DOHH2 (cell line): ENCODE data around the gene DOCK4.

Experiments
- H3F3A ChIP-seq: fragments of 200-600 bp; sonication (generic), shearing (Covaris generic); 2 replicates; pipeline ENCODE4 v1.6.0; 2016; ENCODE audit warnings: antibody characterized with exemption, mild to moderate bottlenecking; ENCODE audit not compliant: control insufficient read depth, insufficient read depth
- H3K27ac ChIP-seq: fragments of 200-600 bp; sonication (generic); 2 replicates; pipeline ENCODE4 v1.5.1; 2014; ENCODE audit warnings: low read depth, mild to moderate bottlenecking, low read length, moderate library complexity
- H3K27me3 ChIP-seq: fragments of 200-600 bp; sonication (generic); 2 replicates; pipeline ENCODE4 v1.6.1; 2014; ENCODE audit warnings: mild to moderate bottlenecking, low read length, mixed read lengths; ENCODE audit not compliant: control insufficient read depth
- H3K36me3 ChIP-seq: fragments of 200-600 bp; sonication (generic); 2 replicates; pipeline ENCODE4 v1.6.1; 2014; ENCODE audit warnings: mild to moderate bottlenecking, low read length, moderate library complexity, mixed read lengths; ENCODE audit not compliant: control insufficient read depth
- H3K4me1 ChIP-seq: fragments of 200-600 bp; sonication (generic); 2 replicates; pipeline ENCODE4 v1.6.1; 2014; ENCODE audit warnings: mild to moderate bottlenecking, low read length, mixed read lengths; ENCODE audit not compliant: control insufficient read depth
- H3K4me2 ChIP-seq: fragments of 200-600 bp; sonication (generic); 2 replicates; pipeline ENCODE4 v1.6.0; 2014; ENCODE audit warnings: mild to moderate bottlenecking, low read length, moderate library complexity
- H3K4me3 ChIP-seq: fragments of 200-600 bp; sonication (generic); 2 replicates; pipeline ENCODE4 v1.5.1; 2014; ENCODE audit warnings: mild to moderate bottlenecking, low read length, mixed read lengths
- H3K79me2 ChIP-seq: fragments of 200-600 bp; sonication (generic); 2 replicates; pipeline ENCODE4 v1.6.1; 2014; ENCODE audit warnings: mild to moderate bottlenecking, low read length, mixed read lengths; ENCODE audit not compliant: control insufficient read depth
- H3K9me2 ChIP-seq: fragments of 200-600 bp; sonication (generic); replicated peaks from 2 replicates; pipeline ENCODE4 v1.6.1; 2014; ENCODE audit warnings: mild to moderate bottlenecking, low read length, mixed read lengths; ENCODE audit not compliant: control insufficient read depth
- H3K9me3 ChIP-seq: fragments of 200-600 bp; sonication (generic); 2 replicates; pipeline ENCODE4 v1.6.1; 2014; ENCODE audit warnings: antibody characterized with exemption, low read length, mixed read lengths; ENCODE audit not compliant: control insufficient read depth, insufficient read depth
- H4K20me1 ChIP-seq: fragments of 200-600 bp; sonication (generic); 2 replicates; pipeline ENCODE4 v1.6.0; 2014; ENCODE audit warnings: low read depth, mild to moderate bottlenecking, antibody characterized with exemption, low read length, moderate library complexity; ENCODE audit not compliant: control insufficient read depth, insufficient read depth
- CTCF ChIP-seq: fragments of 200-600 bp; sonication (generic); IDR thresholded peaks from one replicate; pipeline ENCODE4 v1.5.1; 2014; ENCODE audit warnings: antibody characterized with exemption, mild to moderate bottlenecking, low read depth, low read length; ENCODE audit not compliant: poor library complexity, severe bottlenecking
- EZH2phosphoT487 ChIP-seq: fragments of 200-600 bp; sonication (generic); IDR thresholded peaks from 2 replicates; pipeline ENCODE4 v1.6.1; 2017; ENCODE audit warnings: borderline replicate concordance, mild to moderate bottlenecking, antibody characterized with exemption, low read length, moderate library complexity, mixed read lengths

Gene DOCK4

DNA sequence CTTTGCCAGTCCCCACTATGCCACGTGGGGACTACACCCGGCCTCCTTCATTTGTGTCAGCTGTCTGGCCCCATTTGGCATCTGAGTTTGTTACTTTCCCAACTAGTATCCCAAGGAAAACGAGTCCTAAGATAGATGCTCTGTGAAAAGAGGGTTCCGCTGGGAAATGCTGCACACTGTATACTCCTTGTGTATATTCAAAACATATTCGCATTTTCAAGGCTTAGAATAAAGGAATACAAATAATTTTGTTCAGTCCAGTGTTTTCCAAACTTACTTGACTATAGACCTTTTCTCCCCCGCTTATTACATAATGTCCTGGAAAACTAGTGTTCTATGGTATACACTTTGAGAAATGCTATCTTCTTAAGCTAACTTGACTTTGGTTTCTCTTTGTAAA is 476.1 kb downstream of the DOCK4 start:
- no peaks in the 10 kb centered on the region for H3K9me2 ChIP-seq
- H3K79me2 ChIP-seq = no peaks in the 10 kb centered on the region
- H3K36me3 ChIP-seq = no peaks in the 10 kb centered on the region
- no peaks in the 10 kb centered on the region for H3F3A ChIP-seq
- TF ChIP-seq EZH2phosphoT487 = no peak
- TF ChIP-seq CTCF = no peak
- H3K9me3 ChIP-seq = no peaks in the 10 kb centered on the region
- H3K27me3 ChIP-seq = no peaks in the 10 kb centered on the region
- H3K27ac ChIP-seq = no peak overlapping the region
- no peaks in the 10 kb centered on the region for H4K20me1 ChIP-seq
- no peak overlapping the region for H3K4me2 ChIP-seq
- no peak overlapping the region for H3K4me3 ChIP-seq
- H3K4me1 ChIP-seq = no peaks in the 10 kb centered on the region

DNA sequence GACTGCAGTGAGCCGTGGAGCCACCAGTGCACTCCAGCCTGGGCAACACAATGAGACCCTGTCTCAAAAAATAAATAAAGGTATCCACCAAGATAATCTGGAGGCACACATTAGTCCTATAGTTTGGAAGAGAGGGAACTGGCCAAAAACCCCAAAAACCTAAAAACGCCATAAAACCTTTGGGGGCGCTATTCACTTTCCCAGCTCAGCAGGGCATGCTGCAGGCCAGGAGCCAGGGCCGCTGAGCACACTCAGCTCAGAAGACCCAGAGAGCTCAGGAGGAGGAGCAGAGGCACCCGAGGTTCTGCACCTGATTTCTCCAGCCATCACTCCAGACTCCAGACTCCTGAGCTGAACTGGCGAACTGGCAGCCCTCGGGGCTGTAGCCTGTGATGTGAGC is 476.7 kb downstream of the DOCK4 start:
- Histone ChIP-seq H3K9me2 (no peaks in the 10 kb centered on the region), H4K20me1 (no peaks in the 10 kb centered on the region), H3K27me3 (no peaks in the 10 kb centered on the region), H3K4me1 (no peaks in the 10 kb centered on the region), H3K4me2 (no peak overlapping the region), H3K36me3 (no peaks in the 10 kb centered on the region), H3F3A (no peaks in the 10 kb centered on the region), H3K4me3 (no peak overlapping the region), H3K79me2 (no peaks in the 10 kb centered on the region), H3K27ac (no peak overlapping the region), H3K9me3 (no peaks in the 10 kb centered on the region)
- TF ChIP-seq EZH2phosphoT487 (no peak), CTCF (no peak)

GRCh38 chr7:111728635-111728995 is 477.6 kb downstream of the DOCK4 start:
- TF ChIP-seq CTCF (no peak), EZH2phosphoT487 (no peak)
- H3K4me3 ChIP-seq = no peak overlapping the region
- no peak overlapping the region for H3K27ac ChIP-seq
- H3K9me3 ChIP-seq = no peaks in the 10 kb centered on the region
- no peaks in the 10 kb centered on the region for H3K79me2 ChIP-seq
- H3K9me2 ChIP-seq = no peaks in the 10 kb centered on the region
- no peaks in the 10 kb centered on the region for H3F3A ChIP-seq
- no peaks in the 10 kb centered on the region for H3K4me1 ChIP-seq
- no peaks in the 10 kb centered on the region for H3K27me3 ChIP-seq
- no peaks in the 10 kb centered on the region for H4K20me1 ChIP-seq
- no peaks in the 10 kb centered on the region for H3K36me3 ChIP-seq
- no peak overlapping the region for H3K4me2 ChIP-seq
